AG10803 (cell line): Measurements from ENCODE around the gene OSBPL2.

ENCODE experiments used
- DNase-seq: peaks from one replicate; pipeline ENCODE4 v3.0.0; 2010; ENCODE audit warnings: low read depth
- H3K4me3 ChIP-seq: 2 replicates; pipeline ENCODE4 v1.5.1; 2011; ENCODE audit warnings: mild to moderate bottlenecking, low read length, control low read depth
- CTCF ChIP-seq: conservative IDR thresholded peaks from 2 replicates; pipeline ENCODE4 v1.5.1; 2011; ENCODE audit warnings: mild to moderate bottlenecking, low read length, control low read depth, inconsistent platforms

Gene OSBPL2

DNA sequence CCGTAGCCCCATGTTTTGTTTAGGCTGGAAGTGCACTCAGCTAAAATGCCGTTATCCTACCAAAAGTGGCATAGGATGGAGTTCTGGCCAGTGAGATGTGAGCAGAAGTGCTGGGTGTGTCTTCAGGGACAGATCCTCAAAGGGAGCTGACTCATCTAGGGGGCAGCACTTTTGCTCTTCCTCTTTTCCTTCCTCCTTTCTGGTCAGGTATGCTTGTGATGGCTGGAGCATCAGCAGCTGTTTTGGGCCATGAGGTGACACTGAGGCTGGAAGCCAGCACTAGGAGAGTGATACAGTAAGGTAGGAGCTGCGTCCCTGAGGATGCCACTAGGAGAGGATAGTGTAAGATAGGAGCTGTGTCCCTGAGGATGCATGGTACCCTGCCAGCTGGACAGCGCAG, 4.6 kb upstream of the OSBPL2 start:
- no peak for TF ChIP-seq CTCF
- H3K4me3 ChIP-seq: no peak overlapping the region
- no peak for DNase-seq

- no peak overlapping the region for H3K4me3 ChIP-seq
- no peak for DNase-seq
- TF ChIP-seq CTCF: no peak
These were observed 4.0 kb upstream of the OSBPL2 start for GRCh38 chr20:62234339-62234738.

- TF ChIP-seq CTCF: no peak
- no peak for DNase-seq
- no peak overlapping the region for H3K4me3 ChIP-seq
These were observed 3.1 kb upstream of the OSBPL2 start for GRCh38 chr20:62235001-62235776.

DNA sequence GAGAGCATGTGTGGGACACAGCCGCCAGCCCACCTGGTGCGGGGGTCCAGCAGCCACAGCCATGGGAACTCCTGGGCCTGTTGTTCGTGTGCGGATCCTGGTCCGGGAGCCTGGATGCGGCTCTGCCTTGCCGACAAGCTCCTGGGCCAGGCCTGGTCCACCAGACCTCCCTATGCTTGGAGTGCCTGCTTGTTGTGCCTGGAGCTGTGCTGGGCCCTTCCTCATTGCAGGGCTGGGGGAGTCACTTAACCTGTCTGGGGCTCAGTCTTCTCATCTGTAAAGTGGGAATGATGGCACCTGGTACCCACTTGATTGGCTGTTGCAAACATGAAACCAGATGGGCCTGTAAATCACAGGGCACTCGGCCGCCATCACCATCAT, 2.6 kb upstream of the OSBPL2 start:
- no peak for TF ChIP-seq CTCF
- no peak for DNase-seq
- no peak overlapping the region for H3K4me3 ChIP-seq

DNA sequence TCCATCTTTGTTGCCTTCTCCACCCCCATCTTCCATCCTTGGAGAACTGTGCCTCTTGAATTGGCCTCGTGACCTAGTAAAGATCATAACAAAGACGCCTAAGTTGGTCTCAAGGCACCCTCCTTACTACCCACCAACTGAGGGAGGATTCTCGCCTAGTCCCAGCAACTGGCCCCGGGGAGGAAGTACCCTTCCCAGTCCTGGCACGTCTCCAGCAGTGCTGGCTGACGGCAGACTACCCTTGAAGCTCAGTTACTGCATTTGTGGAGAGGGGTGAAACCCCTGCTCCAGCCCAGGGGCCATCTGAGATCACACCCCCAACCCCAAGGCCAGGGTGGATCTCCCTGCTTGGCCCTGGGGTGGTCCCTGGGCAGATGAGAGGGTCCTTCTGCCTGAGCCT, 2.1 kb upstream of the OSBPL2 start:
- no peak overlapping the region for H3K4me3 ChIP-seq
- no peak for TF ChIP-seq CTCF
- DNase-seq: no peak

- DNase-seq: no peak
- no peak overlapping the region for H3K4me3 ChIP-seq
- no peak for TF ChIP-seq CTCF
These were observed 1.4 kb upstream of the OSBPL2 start for GRCh38 chr20:62236766-62237513.

- TF ChIP-seq CTCF: no peak
- no peak overlapping the region for H3K4me3 ChIP-seq
These were observed 864 bp upstream of the OSBPL2 start for GRCh38 chr20:62237514-62237800.

More at GRCh38 chr20:62237514-62237800, 864 bp upstream of the OSBPL2 start:
- no peak for DNase-seq
